Stimulated activated naive CD8-positive, alpha-beta T cell treated with anti-CD3 and anti-CD28 coated beads, Interleukin-15, amount 100 ng/mL, for 72 hours (primary cell): ENCODE data around the gene HRH3.

Experiments used
- ATAC-seq: fragments of 150-1000 bp; cut with Tn5 transposase; 2 replicates; pipeline ENCODE4 v1.10.0; 2021; ENCODE audit warnings: mild to moderate bottlenecking, moderate library complexity
- DNase-seq, 2 donors: peaks; one replicate each; pipeline ENCODE4 v3.0.0; 2021 to 2022
- H3K27ac Mint-ChIP-seq, 2 donors: one replicate each; pipeline ENCODE4 v1.8.0; 2022; ENCODE audit warnings: mild to moderate bottlenecking in 2 of 2, mixed read lengths in 2 of 2, moderate library complexity in 2 of 2
- H3K27me3 Mint-ChIP-seq: one replicate; pipeline ENCODE4 v1.8.0; 2022; ENCODE audit warnings: mixed read lengths
- H3K4me1 Mint-ChIP-seq: one replicate; pipeline ENCODE4 v1.8.0; 2022; ENCODE audit warnings: mild to moderate bottlenecking, mixed read lengths
- H3K4me3 Mint-ChIP-seq, 2 donors: one replicate each; pipeline ENCODE4 v1.8.0; 2022; ENCODE audit warnings: mild to moderate bottlenecking in 2 of 2, mixed read lengths in 2 of 2, moderate library complexity in 1 of 2
- H3K9me3 Mint-ChIP-seq, 2 donors: one replicate each; pipeline ENCODE4 v1.8.0; 2022; ENCODE audit warnings: mixed read lengths in 2 of 2

Gene HRH3

DNA sequence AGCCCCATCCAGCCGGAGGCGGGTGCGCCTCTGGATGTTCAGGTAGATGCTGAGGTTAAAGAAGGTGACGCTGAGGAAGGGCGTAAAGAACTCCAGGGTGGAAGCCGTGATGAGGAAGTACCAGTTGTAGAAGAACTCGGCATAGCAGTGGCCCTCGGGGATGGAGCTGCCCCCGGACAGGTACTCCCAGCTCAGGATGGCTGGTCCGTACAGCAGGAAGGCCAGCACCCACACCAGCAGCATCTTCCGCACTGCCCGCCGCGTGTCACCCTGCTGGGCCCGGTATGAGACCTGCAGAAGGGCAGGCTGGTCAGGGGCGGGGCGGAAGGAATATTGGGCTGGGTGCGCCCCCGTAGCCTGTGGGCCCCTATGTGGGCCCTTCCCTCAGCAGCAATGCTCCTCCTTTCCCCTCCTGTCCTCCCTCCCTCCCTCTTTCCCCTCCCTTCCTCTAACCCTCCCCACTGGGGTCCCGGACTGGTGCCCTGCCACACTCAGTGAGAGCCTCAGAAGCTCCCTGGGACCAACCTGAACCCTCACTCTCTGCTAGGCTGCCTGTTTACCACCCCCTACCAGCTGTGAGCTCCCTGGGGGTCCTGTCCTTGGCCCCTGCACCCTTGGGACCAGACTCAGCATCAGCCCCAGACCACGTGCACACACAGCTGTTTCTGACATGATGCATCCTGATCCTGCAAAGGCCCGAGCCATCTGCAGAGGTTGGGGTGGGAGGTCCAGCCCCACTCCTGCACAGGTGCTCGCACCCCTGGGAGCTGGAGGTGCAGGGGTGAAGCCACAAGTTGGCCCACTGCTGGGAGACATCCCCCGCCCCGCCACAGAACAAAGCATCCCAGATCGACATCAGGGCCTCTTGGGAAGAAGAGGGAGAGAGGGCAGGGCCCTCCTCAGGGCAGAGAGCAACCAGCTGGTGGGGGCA is 3.2 kb downstream of the HRH3 start:
- Mint-ChIP-seq H3K4me3 (no peak overlapping the region), H3K9me3 (no peaks in the 10 kb centered on the region), H3K27ac (no peak overlapping the region), H3K4me1 (peaks cover 17% of the 10 kb centered on the region), H3K27me3 (peaks cover 79% of the 10 kb centered on the region)
- no peak for DNase-seq
- ATAC-seq, result no peak

DNA sequence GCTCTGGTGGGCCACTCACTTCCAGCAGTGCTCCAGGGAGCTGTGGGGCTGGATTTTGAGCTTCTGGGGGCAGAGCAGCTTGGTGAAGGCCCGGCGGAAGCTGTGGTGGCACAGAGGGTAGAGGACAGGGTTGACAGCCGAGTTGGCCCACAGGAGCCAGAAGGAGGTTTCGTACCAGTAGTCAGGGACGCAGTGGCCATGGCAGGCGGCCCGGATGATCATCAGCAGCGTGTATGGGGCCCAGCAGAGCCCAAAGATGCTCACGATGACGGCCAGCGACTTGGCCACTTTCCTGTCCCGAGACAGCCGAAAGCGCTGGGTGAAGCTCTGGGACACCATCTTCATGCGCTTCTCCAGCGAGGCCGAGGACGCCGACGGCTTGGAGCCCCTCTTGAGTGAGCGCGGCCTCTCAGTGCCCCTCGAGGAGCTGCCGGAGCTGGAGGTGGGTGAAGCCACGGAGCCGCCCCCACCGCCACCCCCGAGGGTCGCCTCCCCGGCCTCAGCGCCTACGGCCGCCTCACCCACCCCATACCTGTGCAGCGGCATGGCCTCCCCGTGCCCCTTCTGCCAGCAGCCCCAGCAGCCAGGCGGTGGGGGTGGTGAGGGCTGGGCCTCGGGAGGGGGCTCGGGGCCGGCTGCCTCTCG is 4.0 kb downstream of the HRH3 start:
- Mint-ChIP-seq H3K27ac (peak overlapping the region in 1 of 2 donors; percentile 33), H3K27me3 (peaks cover 73% of the 10 kb centered on the region), H3K4me3 (no peak overlapping the region), H3K9me3 (no peaks in the 10 kb centered on the region), H3K4me1 (peaks cover 15% of the 10 kb centered on the region)
- DNase-seq (no peak), ATAC-seq (peak; percentile 27)

DNA sequence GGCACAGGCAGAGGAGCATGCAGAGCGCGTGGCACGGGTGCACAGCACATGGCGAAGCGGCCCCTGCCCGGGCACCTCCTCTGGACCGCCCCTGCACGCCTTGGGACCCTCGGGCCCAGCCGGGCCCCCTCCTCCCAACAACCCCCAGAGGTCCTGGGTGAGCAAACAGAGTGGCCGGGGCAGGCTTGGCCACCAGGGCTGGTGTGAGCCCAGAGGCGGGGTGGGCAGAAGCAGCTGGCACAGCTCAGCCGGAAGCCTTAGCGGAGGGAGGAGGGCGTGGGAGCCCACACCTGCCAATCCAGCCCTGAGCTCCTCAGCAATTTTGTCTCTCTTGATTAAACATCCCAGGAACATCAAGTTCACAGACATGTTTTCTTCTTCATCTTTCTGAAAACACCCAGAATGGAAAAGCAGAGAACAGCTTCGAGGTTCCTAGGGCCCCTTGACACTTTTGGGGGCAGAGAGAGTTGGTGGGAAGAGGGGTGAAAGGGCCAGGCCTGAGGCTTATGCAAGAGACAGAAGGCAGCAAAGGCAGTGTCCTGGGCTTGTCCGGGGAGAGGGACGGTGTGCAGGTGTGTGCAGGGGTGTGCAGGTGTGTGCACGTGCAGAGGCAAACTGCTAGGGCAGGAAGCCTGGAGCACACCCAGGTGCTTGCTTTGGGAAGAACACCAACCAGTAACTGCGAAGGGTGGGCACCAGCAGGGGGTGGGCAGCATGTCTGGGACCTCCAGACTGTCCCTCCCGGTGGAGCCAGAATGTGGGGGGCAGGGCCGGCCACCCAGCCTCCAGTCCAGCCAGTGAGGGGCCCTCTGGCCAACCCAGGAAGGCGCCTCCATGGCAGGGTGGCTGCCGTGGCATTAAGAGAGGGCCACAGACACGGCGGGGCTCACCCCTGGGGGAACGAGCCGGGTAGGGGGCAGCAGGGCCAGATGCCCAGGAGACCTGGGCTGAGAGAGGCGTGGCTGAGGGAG is 4.8 kb downstream of the HRH3 start:
- Mint-ChIP-seq H3K9me3 (no peaks in the 10 kb centered on the region), H3K4me1 (peaks cover 8% of the 10 kb centered on the region)
- ATAC-seq, result no peak

DNA sequence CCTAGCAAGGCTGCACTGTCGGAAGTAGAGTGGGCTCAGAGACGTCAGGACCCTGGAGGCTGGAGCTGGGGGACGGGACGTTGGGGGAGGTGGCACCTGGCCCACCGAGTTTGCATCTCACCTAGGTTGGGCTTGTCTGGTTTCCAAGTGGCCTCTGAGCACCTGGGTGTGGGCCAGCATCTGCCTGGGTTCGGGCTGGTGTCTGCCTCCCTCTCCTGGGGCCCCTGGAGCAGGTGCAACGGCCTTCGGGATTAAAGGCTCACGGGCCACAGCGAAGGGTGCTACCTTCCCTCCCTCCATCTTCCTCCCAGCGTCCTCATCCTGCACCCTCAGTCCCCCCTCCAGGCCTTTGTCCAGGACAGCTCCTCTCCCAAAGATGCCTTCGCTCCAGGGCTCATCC is 6.0 kb downstream of the HRH3 start:
- DNase-seq (no peak), ATAC-seq (no peak)
- H3K27me3 Mint-ChIP-seq, result peaks cover 59% of the 10 kb centered on the region
- H3K4me1 Mint-ChIP-seq, result peaks cover 3% of the 10 kb centered on the region
- H3K27ac Mint-ChIP-seq, result no peak overlapping the region
- H3K4me3 Mint-ChIP-seq, result no peak overlapping the region
- no peaks in the 10 kb centered on the region for H3K9me3 Mint-ChIP-seq

More for the DNA sequence above, 4.8 kb downstream of the HRH3 start:
- Mint-ChIP-seq H3K4me3 (no peak overlapping the region), H3K27me3 (peaks cover 65% of the 10 kb centered on the region), H3K27ac (no peak overlapping the region)
- DNase-seq, result no peak

DNA sequence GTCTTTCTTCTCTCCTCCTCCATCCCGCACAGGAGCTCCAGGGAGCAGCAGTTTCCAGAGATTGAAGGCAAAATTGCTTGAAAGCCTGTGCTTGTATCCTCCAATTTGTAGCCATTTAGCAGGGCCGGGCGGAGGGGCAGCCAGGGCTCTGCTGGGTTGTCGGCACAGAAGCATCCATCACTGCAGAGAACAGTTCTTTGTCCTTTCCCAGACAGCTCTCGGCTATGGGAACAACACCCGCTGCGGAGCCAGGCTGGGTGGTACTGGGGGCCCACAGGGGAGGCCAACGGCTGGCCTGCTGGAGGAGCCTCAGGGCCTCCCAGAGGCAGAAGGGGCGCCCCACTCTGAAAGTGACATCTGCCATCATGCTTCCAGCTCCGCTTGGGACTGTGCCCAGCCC is 7.8 kb downstream of the HRH3 start:
- ATAC-seq (no peak), DNase-seq (no peak)
- Mint-ChIP-seq H3K4me1 (no peaks in the 10 kb centered on the region), H3K4me3 (no peak overlapping the region), H3K9me3 (no peaks in the 10 kb centered on the region), H3K27ac (no peak overlapping the region), H3K27me3 (peaks cover 41% of the 10 kb centered on the region)

DNA sequence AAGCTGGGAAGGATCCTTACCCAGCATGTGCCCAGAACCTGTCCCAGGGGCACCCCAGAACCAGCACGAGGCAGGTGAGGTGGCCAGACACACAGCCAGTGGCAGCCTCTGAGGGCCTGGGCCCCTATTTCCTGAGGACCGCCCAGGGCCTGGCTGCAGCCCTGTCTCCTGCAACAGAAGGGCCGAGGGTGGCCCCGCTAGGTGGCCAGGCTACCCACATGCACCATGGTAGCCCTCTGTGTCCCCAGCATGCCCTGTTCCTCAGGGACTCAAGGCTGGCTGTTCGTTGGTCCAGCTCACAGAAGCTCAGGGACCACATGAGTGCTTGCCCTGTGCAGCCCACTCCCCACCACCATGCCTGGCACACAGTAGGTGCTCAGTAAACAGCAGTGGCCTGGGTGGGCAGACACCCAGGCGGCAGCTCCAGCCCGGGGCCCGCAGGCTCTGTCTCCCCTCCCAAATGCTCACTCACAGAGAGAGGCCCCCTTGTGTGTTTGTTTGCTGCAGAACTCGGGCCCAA is 8.2 kb downstream of the HRH3 start:
- Mint-ChIP-seq H3K4me1 (no peaks in the 10 kb centered on the region), H3K4me3 (no peak overlapping the region), H3K9me3 (no peaks in the 10 kb centered on the region), H3K27ac (no peak overlapping the region), H3K27me3 (peaks cover 36% of the 10 kb centered on the region)
- DNase-seq, result no peak
- no peak for ATAC-seq

DNA sequence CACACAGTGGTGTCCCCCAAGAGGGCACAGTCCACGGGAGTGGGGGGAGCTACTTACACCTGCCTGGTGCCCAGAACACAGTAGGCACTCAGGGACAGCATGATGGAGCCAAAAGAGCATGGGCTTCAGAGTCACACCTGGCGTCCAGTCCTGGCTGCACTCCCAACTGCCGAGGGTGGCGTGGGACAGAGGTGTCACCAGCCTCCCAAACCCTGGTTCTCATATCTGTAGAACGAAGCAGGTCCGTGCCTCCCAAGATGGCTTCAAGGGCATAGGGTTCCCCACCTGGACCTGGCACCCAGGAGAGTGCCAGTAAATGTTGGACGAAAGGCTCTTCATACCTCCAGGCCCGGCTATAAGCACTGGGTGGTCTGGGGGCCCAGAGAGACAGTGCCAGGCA is 8.9 kb downstream of the HRH3 start:
- Mint-ChIP-seq H3K27ac (no peak overlapping the region), H3K9me3 (no peaks in the 10 kb centered on the region), H3K4me3 (no peak overlapping the region), H3K4me1 (no peaks in the 10 kb centered on the region), H3K27me3 (peaks cover 36% of the 10 kb centered on the region)
- DNase-seq (no peak), ATAC-seq (no peak)

DNA sequence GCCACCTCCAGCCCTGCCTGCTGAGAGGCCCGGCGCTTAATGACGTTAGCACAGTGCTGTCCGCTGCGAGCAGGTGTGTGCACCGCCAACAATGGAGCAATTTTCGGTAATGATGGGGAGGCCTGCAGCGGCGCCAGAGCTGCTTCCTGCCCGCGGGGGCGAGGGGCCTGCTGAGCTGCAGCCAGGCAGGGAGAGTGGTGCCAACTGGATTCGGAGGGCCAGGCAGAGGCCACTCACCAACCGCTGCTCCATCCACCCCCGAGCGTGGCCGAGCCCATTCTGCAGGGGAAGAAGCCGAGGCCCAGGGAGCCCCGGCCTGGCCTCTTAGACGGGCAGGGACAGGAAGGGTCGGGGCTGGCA is 9.6 kb downstream of the HRH3 start:
- H3K9me3 Mint-ChIP-seq, result no peaks in the 10 kb centered on the region
- no peak for ATAC-seq
- no peaks in the 10 kb centered on the region for H3K4me1 Mint-ChIP-seq
- DNase-seq, result no peak
- no peak overlapping the region for H3K27ac Mint-ChIP-seq
- H3K4me3 Mint-ChIP-seq, result no peak overlapping the region
- H3K27me3 Mint-ChIP-seq, result peaks cover 30% of the 10 kb centered on the region

DNA sequence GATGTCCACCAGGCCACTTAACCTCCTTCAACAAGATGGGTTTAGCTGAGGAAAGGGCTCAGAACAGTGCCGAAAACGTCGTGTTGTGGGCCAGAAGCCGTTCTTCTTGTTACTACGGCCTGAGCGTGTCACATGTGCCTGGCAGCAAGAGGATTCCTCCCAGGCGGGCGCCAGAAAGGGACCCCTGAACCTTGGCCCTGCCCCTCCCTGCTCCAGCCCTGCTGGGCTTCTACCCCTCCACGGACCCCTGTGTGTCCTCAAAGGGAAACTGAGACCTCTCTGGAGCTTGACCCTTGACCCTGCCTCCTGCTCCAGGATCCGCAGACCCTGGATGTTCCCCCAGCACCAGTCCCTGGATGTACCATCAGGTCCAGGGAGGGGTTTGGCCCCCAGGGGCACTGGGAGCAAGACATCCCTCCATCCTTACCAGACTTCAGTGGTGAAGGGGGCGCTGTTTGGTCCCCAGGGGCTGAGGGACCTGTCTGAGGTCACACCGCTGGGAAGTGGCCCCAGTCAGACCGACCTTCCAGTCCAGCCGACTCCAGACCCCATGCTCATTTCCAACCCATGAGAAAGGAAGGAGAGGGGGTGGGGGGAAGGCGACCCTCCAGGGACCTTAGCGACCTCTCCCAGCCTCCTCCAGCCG is 10.1 kb downstream of the HRH3 start:
- no peak for ATAC-seq
- DNase-seq, result no peak
- Mint-ChIP-seq H3K4me3 (no peak overlapping the region), H3K27ac (no peak overlapping the region), H3K9me3 (no peaks in the 10 kb centered on the region), H3K27me3 (peaks cover 25% of the 10 kb centered on the region), H3K4me1 (no peaks in the 10 kb centered on the region)

DNA sequence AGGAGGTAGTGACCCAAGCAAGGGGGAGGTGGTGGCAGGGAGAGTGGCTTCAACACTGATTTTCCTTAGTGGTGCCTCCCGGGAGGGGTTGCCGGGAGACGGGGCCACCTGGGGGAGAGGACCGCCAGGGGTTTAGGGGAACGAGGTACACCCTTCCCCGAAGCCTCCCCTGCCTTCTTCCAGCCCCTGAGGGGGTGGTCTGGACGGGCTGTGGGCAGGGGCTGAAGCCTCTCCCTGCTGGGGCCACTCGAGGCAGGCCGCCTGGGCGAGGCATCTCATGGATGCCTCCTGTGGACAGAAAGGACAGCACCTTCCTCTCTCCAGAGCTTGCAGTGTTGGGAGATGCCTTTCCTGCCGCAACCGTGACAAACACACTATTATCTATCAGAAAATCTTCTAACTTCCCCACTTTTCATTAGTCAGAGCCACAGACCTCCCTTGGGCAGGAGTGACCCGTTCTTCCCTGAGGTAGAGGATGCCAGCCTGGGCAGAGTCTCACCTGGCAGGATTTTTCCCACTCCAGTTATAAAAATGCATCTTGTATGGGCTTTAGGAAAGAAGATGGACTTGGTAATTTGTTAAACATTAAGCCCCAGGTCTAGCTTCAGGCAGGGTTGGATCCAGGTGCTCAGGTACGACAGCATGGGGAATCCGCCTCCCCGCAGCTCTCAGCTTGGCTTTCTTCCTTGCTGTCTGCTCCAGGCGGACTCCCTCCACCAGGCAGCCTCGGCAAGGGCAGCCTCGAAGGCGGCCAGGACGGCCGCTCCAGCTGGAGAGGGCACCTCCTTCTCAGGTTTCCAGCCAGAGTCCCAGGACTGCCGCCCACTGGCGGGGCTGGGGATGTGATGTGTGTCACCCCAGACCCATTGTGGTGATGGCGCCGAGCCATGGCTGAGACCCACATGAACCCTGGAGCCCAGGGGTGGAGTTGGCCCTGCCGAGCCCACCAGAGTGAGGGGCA is 11.0 kb downstream of the HRH3 start:
- Mint-ChIP-seq H3K27ac (no peak overlapping the region), H3K4me3 (no peak overlapping the region), H3K27me3 (peaks cover 16% of the 10 kb centered on the region), H3K9me3 (no peaks in the 10 kb centered on the region), H3K4me1 (no peaks in the 10 kb centered on the region)
- DNase-seq, result no peak
- ATAC-seq, result no peak

DNA sequence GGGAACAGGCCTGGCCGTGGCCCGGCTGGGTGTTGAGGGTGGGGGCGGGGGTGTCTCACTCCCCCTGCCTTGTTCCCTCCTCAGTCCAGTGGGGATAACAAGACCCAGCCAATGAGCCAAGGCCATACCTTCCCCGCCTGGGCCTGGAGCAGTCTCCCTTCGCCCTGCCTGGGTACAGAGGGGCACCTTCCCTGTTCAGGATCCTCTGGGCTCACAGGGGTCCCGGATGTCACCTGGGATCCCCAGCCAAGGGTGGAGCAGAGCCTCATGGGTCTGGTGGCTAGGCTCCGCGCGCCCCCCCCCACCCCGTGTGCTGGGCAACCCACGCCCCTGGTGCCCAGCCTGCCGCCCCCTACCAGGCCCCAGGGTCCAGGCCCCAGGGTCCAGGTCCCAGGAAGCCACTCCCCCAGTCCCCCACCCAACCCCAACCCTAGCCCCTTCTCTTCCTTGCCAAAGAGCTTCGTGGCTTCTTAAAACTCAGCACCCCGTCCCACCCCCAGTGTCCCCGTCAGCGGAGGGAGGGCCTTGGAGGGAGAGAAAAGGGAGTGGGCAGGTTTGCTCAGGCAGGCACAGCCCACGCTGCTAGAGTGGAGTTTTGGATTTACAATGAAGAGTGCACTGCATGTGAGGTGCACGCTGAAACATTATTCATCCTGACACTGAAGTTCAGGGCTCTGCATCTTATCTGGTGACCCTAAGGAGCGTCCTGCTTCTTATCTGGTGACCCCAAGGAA is 11.8 kb downstream of the HRH3 start:
- Mint-ChIP-seq H3K4me1 (no peaks in the 10 kb centered on the region), H3K9me3 (no peaks in the 10 kb centered on the region), H3K4me3 (no peak overlapping the region), H3K27me3 (peaks cover 10% of the 10 kb centered on the region), H3K27ac (peak overlapping the region in 1 of 2 donors; percentile 71)
- DNase-seq, result no peak
- peak; percentile 22 for ATAC-seq

DNA sequence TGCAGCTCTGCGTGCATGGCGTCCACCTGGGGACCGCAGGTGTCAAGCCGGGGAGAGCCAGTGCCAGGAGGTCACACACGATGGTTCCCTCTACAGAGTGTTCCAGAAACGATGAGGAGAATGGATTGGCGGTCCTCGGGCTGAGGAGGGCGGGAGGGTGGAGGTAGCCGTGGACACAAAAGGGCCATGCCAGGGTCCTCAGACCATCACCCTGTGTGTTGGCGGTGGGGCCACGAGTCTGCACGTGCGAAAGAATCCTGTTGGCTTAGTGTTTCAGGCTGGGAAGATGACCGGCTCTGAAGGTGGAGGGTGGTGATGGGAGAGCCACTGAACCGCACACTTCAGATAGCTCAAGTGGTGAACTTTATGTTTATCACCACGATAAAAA is 13.7 kb downstream of the HRH3 start:
- no peaks in the 10 kb centered on the region for H3K27me3 Mint-ChIP-seq
- DNase-seq, result no peak
- no peaks in the 10 kb centered on the region for H3K4me1 Mint-ChIP-seq
- no peaks in the 10 kb centered on the region for H3K9me3 Mint-ChIP-seq
- no peak overlapping the region for H3K27ac Mint-ChIP-seq
- no peak for ATAC-seq
- H3K4me3 Mint-ChIP-seq, result no peak overlapping the region

DNA sequence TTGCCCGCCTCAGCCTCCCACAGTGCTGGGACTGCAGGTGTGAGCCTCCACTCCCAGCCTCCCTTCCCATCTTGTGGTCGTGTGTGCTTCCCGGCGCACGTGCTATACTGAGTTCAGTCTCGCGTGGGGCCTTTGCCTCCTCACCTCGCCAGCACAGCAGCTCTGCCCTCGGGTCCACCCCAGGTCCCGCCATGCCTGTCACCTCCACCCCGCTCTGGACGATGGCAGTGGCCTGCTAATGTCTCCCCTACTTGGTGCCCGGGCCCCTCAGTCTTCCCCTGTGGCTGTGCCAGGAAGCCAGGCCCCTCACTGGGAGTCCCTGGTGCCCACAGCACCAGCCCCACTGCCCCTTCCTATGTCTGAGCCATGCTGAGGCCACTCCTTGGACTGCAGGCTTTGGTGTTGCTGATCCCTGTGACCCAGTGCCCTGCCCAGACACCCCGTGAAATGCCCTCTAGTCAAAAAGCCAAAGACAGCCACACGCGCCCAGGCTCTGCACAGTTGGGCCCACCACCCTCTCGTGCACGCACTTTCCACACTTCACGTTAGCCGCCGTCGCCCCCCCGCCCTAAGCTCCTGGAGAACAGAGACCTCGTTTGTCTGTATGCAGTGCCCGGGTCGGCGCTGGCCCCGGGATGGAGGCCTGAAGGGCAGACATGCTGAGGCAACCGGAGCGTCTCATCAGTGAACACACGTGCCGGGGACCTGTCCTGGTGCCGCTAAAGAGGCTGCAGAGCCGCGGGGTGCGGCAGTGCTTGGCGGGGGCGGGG is 14.3 kb downstream of the HRH3 start:
- no peaks in the 10 kb centered on the region for H3K9me3 Mint-ChIP-seq
- H3K4me1 Mint-ChIP-seq, result no peaks in the 10 kb centered on the region
- H3K27ac Mint-ChIP-seq, result no peak overlapping the region
- no peaks in the 10 kb centered on the region for H3K27me3 Mint-ChIP-seq
- DNase-seq, result no peak
- no peak for ATAC-seq
- no peak overlapping the region for H3K4me3 Mint-ChIP-seq
